GM13977 (cell line): ENCODE measurements around the gene TP53RK.

Source experiments
- DNase-seq: peaks from one replicate; pipeline ENCODE4 v3.0.0; 2012; ENCODE audit warnings: low spot score
- CTCF ChIP-seq: IDR thresholded peaks from 2 replicates; pipeline ENCODE4 v1.5.1; 2012; ENCODE audit warnings: mild to moderate bottlenecking, control low read depth; ENCODE audit not compliant: insufficient read depth; ENCODE audit errors: extremely low read depth, missing control alignments
- in situ Hi-C: fragments of 300-500 bp; cut with MboI; formaldehyde crosslinking; loops from one replicate; pipeline ENCODE4 v1.12.0; 2022; ENCODE audit warnings: low sequenced_read_pairs, low pct_unique_long_range_greater_than_20kb, mixed read lengths, inconsistent platforms; ENCODE audit not compliant: unreplicated experiment

Gene TP53RK

GRCh38 chr20:46648903-46649649, 40.2 kb downstream of the TP53RK start:
- in situ Hi-C loops, result no loop called here
- no peak for TF ChIP-seq CTCF
- no peak for DNase-seq

- in situ Hi-C loops, result no loop called here
- DNase-seq, result no peak
- no peak for TF ChIP-seq CTCF
Measured at GRCh38 chr20:46647469-46647868, 41.8 kb downstream of the TP53RK start.

- no peak for TF ChIP-seq CTCF
- no peak for DNase-seq
- in situ Hi-C loops, result no loop called here
Measured at GRCh38 chr20:46646659-46647380, 42.4 kb downstream of the TP53RK start.

GRCh38 chr20:46646122-46646521, 43.1 kb downstream of the TP53RK start:
- no peak for DNase-seq
- no peak for TF ChIP-seq CTCF
- in situ Hi-C loops, result no loop called here

GRCh38 chr20:46644733-46645132, 44.5 kb downstream of the TP53RK start:
- no peak for TF ChIP-seq CTCF
- no peak for DNase-seq
- in situ Hi-C loops, result no loop called here

GRCh38 chr20:46644160-46644559, 45.1 kb downstream of the TP53RK start:
- in situ Hi-C loops, result no loop called here
- no peak for DNase-seq
- no peak for TF ChIP-seq CTCF
